ENCODE data around the gene TMA7B. TPM values are rescaled to one million over a fixed set of nuclear protein-coding genes. Genes with fewer than 3 reads are reported as not detected.

TMA7B gene
- total and polyA plus RNA-seq, 11 donors, result 0.24 TPM; not detected in 10

DNA sequence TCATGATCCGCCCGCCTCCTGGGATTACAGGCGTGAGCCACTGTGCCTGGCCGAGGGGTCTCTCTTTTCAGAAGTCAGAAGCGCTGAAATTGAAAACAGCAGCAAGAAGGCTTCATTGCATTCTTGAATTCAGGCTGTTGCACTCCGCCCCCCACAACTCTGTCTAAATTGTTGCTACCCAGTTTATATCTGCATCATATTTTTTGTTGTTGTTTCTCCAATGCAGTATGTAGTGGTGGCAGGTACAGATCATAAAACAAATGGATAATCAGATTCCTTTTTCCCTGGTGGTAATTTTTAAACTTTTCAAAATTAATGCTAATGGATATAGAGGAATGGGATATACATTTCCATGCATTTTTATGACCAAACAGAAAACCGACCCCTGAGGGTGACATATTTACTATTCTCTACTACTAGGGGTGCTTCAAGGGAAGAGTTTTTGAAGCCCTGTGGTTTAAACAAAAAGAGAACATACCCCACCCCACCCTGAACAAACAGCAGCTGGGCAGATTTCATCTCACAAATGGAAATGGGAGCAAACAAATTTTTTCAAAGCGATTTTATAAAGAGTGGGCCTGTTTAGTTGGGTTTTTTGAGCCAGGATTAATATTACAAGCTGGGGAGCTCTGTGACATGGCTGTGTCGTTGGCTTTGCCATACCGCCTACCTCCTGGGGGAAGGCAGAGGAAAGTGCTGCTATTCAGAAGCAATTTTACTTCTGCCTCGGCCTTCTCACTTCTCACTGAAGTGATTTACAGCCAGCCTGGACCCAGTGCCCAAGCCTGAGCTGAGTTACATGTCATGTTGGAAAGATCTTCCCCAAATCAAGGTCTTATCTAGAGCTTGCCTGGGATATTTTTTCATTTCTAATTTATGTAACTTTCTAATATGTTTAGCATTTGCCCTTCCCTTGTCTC is 16.0 kb upstream of the TMA7B start:
- TF ChIP-seq, protein P1, sequence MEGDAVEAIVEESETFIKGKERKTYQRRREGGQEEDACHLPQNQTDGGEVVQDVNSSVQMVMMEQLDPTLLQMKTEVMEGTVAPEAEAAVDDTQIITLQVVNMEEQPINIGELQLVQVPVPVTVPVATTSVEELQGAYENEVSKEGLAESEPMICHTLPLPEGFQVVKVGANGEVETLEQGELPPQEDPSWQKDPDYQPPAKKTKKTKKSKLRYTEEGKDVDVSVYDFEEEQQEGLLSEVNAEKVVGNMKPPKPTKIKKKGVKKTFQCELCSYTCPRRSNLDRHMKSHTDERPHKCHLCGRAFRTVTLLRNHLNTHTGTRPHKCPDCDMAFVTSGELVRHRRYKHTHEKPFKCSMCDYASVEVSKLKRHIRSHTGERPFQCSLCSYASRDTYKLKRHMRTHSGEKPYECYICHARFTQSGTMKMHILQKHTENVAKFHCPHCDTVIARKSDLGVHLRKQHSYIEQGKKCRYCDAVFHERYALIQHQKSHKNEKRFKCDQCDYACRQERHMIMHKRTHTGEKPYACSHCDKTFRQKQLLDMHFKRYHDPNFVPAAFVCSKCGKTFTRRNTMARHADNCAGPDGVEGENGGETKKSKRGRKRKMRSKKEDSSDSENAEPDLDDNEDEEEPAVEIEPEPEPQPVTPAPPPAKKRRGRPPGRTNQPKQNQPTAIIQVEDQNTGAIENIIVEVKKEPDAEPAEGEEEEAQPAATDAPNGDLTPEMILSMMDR (IDR thresholded peaks at IDR 0.05), result no peak
- TF ChIP-seq POLR2A (IDR thresholded peaks at IDR 0.05), result no peak
- H3K27ac ChIP-seq, result no peak overlapping the region
- H3K36me3 ChIP-seq, result no peaks in the 10 kb centered on the region
- intact Hi-C loops (cut with DNase I), result no loop called here
- 86 to 88% (median 87%) methylated on average over 11 of the region's 11 CpGs for WGBS, 4 donors
- peaks cover 0 to 7% (median 0%) of the 10 kb centered on the region in 12 donors for H3K4me1 ChIP-seq
- H3K4me3 ChIP-seq, result no peak overlapping the region
- ATAC-seq (no peak), DNase-seq (no peak)
- peaks cover 0 to 10% (median 0%) of the 10 kb centered on the region in 9 donors for H3K27me3 ChIP-seq
- no peaks in the 10 kb centered on the region for H3K9me3 ChIP-seq

DNA sequence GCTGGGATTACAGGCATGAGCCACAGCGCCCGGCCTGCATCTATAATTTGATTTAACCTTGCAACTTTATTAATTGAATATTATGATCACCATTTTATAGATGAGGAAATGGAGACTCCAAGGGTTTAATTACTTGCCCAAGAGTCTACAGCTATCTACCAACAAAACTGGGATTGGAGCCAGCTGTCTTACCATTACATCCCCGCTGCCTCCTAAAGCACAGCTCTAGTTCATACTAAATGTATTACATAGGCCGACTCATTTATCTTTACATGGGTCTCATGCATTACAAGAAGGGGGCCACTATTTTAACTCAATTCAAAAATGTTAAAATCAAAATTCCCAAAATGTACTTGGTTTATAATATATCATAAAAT is 14.1 kb upstream of the TMA7B start:
- 91 to 96% (median 92%) methylated on average over 4 of the region's 4 CpGs for WGBS, 4 donors
- H3K27me3 ChIP-seq, result peaks cover 0 to 10% (median 0%) of the 10 kb centered on the region in 9 donors
- intact Hi-C loops (cut with DNase I), result no loop called here
- no peaks in the 10 kb centered on the region for H3K36me3 ChIP-seq
- H3K4me1 ChIP-seq, result peaks cover 0 to 7% (median 0%) of the 10 kb centered on the region in 12 donors
- no peaks in the 10 kb centered on the region for H3K9me3 ChIP-seq
- H3K27ac ChIP-seq, result no peak overlapping the region
- no peak for DNase-seq
- no peak for TF ChIP-seq POLR2A (IDR thresholded peaks at IDR 0.05)
- TF ChIP-seq, protein P1 (IDR thresholded peaks at IDR 0.05), result no peak
- no peak overlapping the region for H3K4me3 ChIP-seq
- ATAC-seq, result no peak

- H3K27ac ChIP-seq, result no peak overlapping the region
- 41 to 51% (median 45%) methylated on average over 8 of the region's 8 CpGs for WGBS, 4 donors
Measured at GRCh38 chr22:39946503-39947219, 13.5 kb upstream of the TMA7B start.

More at GRCh38 chr22:39946503-39947219, 13.5 kb upstream of the TMA7B start:
- Histone ChIP-seq H3K36me3 (no peaks in the 10 kb centered on the region), H3K4me3 (no peak overlapping the region), H3K27me3 (peaks cover 0 to 10% (median 0%) of the 10 kb centered on the region in 9 donors), H3K9me3 (no peaks in the 10 kb centered on the region), H3K4me1 (peaks cover 0 to 7% (median 0%) of the 10 kb centered on the region in 12 donors)
- ATAC-seq (no peak), DNase-seq (no peak)
- TF ChIP-seq, protein P1 (IDR thresholded peaks at IDR 0.05), result no peak
- TF ChIP-seq POLR2A (IDR thresholded peaks at IDR 0.05), result no peak
- intact Hi-C loops (cut with DNase I), result no loop called here
